Body of pancreas (tissue), 4 donors: ENCODE results near the gene TLR1.

Experiments
- POLR2A ChIP-seq, 3 donors: fragments of 450-650 bp; IDR thresholded peaks; one replicate each; pipeline ENCODE4 v1.6.1; 2016; ENCODE audit warnings: antibody characterized with exemption in 3 of 3, mild to moderate bottlenecking in 2 of 3
- TF ChIP-seq, protein P1 (sequence below), 7 experiments: fragments of 450-650 bp in 4 of 7; fragments of 200-600 bp in 3 of 7; sonication (generic) in 3 of 7; IDR thresholded peaks; one replicate each; pipeline ENCODE4 v1.5.1; 2016 to 2019; ENCODE audit warnings: antibody characterized with exemption in 7 of 7

DNA sequence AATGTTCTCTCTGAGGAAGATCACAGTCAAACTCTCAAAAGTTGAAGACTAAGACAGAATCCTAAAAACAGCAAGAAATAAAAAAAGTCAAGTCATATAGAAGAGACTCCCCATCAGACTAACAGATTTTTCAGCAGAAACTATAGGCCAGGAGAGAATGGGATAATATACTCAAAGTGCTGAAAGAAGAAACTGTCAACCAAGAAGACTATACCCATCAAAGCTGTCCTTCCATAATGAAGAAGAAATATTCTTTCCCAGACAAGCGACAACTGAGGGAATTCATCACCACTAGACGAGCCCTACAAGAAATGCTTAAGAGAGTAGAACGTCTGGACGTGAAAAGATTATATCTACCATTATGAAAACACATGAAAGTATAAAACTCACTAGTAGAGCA lies 30.0 kb upstream of the TLR1 start:
- TF ChIP-seq, protein P1, sequence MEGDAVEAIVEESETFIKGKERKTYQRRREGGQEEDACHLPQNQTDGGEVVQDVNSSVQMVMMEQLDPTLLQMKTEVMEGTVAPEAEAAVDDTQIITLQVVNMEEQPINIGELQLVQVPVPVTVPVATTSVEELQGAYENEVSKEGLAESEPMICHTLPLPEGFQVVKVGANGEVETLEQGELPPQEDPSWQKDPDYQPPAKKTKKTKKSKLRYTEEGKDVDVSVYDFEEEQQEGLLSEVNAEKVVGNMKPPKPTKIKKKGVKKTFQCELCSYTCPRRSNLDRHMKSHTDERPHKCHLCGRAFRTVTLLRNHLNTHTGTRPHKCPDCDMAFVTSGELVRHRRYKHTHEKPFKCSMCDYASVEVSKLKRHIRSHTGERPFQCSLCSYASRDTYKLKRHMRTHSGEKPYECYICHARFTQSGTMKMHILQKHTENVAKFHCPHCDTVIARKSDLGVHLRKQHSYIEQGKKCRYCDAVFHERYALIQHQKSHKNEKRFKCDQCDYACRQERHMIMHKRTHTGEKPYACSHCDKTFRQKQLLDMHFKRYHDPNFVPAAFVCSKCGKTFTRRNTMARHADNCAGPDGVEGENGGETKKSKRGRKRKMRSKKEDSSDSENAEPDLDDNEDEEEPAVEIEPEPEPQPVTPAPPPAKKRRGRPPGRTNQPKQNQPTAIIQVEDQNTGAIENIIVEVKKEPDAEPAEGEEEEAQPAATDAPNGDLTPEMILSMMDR (IDR thresholded peaks at IDR 0.05): no peak
- no peak for TF ChIP-seq POLR2A (IDR thresholded peaks at IDR 0.05)
